SK-N-SH (cell line): ENCODE measurements around the gene ZFHX3. TPM values are rescaled to one million over a fixed set of nuclear protein-coding genes. Genes with fewer than 3 reads are reported as not detected.

Experiments
- CTCF ChIA-PET: fragments of 300-600, 350-600 bp; formaldehyde crosslinking; extraction: SDS; loops from one replicate; lab custom pipeline; 2021; lab: Yijun Ruan, JAX
- POLR2A ChIA-PET: fragments of 350-600 bp; sonication (Branson Sonifier 250); formaldehyde crosslinking; extraction: SDS; loops from one replicate; lab custom pipeline; 2020; ENCODE audit warnings: antibody characterized with exemption, inconsistent platforms; lab: Yijun Ruan, JAX
- DNase-seq: peaks from one replicate; pipeline ENCODE4 v3.0.0; 2012
- H2AFZ ChIP-seq: fragments of 200-600 bp; sonication (generic); 2 replicates; pipeline ENCODE4 v1.8.1; 2016; ENCODE audit warnings: antibody characterized with exemption, mild to moderate bottlenecking, low read depth
- H3F3A ChIP-seq: fragments of 200-600 bp; sonication (generic); replicated peaks from 2 replicates; pipeline ENCODE3; 2016; ENCODE audit warnings: antibody characterized with exemption, mild to moderate bottlenecking; ENCODE audit not compliant: insufficient read depth
- H3K27ac ChIP-seq, 2 experiments: fragments of 200-500 bp in 1 of 2; fragments of 200-600 bp in 1 of 2; sonication (Bioruptor generic) in 1 of 2; sonication (generic), shearing (Covaris generic) in 1 of 2; 2 replicates each; pipeline versions ENCODE4 v1.5.1 to v1.6.1; 2014 to 2016; ENCODE audit warnings: low read depth in 2 of 2, inconsistent platforms in 1 of 2, low read length in 1 of 2, mild to moderate bottlenecking in 1 of 2, mixed read lengths in 1 of 2
- H3K27me3 ChIP-seq: fragments of 200-600 bp; sonication (generic), shearing (Covaris generic); 2 replicates; pipeline ENCODE4 v1.6.1; 2016; ENCODE audit warnings: mixed run types; ENCODE audit not compliant: insufficient read depth
- H3K36me3 ChIP-seq, 2 experiments: fragments of 200-500 bp in 1 of 2; fragments of 200-600 bp in 1 of 2; sonication (Bioruptor generic) in 1 of 2; sonication (generic) in 1 of 2; replicated peaks in 1 of 2; 2 replicates each; pipeline versions ENCODE3 to v1.5.1; 2014 to 2016; ENCODE audit warnings: low read length in 1 of 2, mild to moderate bottlenecking in 1 of 2; ENCODE audit not compliant: insufficient read depth in 2 of 2, control insufficient read depth in 1 of 2
- H3K4me1 ChIP-seq, 2 experiments: fragments of 200-500 bp in 1 of 2; fragments of 200-600 bp in 1 of 2; sonication (Bioruptor generic) in 1 of 2; sonication (generic), shearing (Covaris generic) in 1 of 2; 2 replicates each; pipeline versions ENCODE4 v1.5.1 to v1.6.1; 2014 to 2016; ENCODE audit warnings: low read depth in 1 of 2, low read length in 1 of 2, mixed run types in 1 of 2; ENCODE audit not compliant: insufficient read depth in 2 of 2, control insufficient read depth in 1 of 2
- H3K4me2 ChIP-seq: fragments of 200-600 bp; sonication (generic), shearing (Covaris generic); 2 replicates; pipeline ENCODE4 v1.6.1; 2017; ENCODE audit warnings: mixed run types
- H3K4me3 ChIP-seq, 2 experiments: fragments of 200-500 bp in 1 of 2; fragments of 200-600 bp in 1 of 2; sonication (Bioruptor generic) in 1 of 2; sonication (generic), shearing (Covaris generic) in 1 of 2; 2 replicates each; pipeline versions ENCODE4 v1.5.1 to v1.8.1; 2014 to 2016; ENCODE audit warnings: low read depth in 2 of 2, inconsistent platforms in 1 of 2, low read length in 1 of 2, mild to moderate bottlenecking in 1 of 2, mixed read lengths in 1 of 2, moderate library complexity in 1 of 2
- H3K79me2 ChIP-seq: fragments of 200-600 bp; sonication (generic); 2 replicates; pipeline ENCODE4 v1.8.1; 2017; ENCODE audit warnings: mild to moderate bottlenecking; ENCODE audit not compliant: insufficient read depth
- H3K9ac ChIP-seq: fragments of 200-600 bp; sonication (generic); 2 replicates; pipeline ENCODE4 v1.6.1; 2017; ENCODE audit warnings: mixed run types
- H3K9me2 ChIP-seq: fragments of 200-600 bp; sonication (generic); 2 replicates; pipeline ENCODE4 v1.6.1; 2017; ENCODE audit warnings: mixed run types
- H3K9me3 ChIP-seq: fragments of 200-600 bp; sonication (generic); 2 replicates; pipeline ENCODE4 v1.6.1; 2017; ENCODE audit warnings: mixed run types, mild to moderate bottlenecking, moderate library complexity
- H4K20me1 ChIP-seq: fragments of 200-600 bp; sonication (generic); 2 replicates; pipeline ENCODE4 v1.6.1; 2017; ENCODE audit warnings: mild to moderate bottlenecking, mixed run types; ENCODE audit not compliant: insufficient read depth
- CHD2 ChIP-seq: fragments of 150-350 bp; IDR thresholded peaks from 2 replicates; pipeline ENCODE4 v1.6.1; 2018; ENCODE audit warnings: low read length; ENCODE audit not compliant: partially characterized antibody
- ELF1 ChIP-seq: IDR thresholded peaks from 2 replicates; pipeline ENCODE4 v1.4.0; 2012
- EP300 ChIP-seq, 2 experiments: IDR thresholded peaks; 2 replicates each; pipeline versions ENCODE4 v1.4.0 to v1.6.1; 2012; ENCODE audit warnings: borderline replicate concordance in 1 of 2, low read depth in 1 of 2, low read length in 1 of 2
- FOXJ3 ChIP-seq: sonication (generic); formaldehyde crosslinking; IDR thresholded peaks from 2 replicates; pipeline ENCODE4 v1.5.1; 2020; ENCODE audit warnings: mild to moderate bottlenecking, missing genetic modification reagents
- FOXM1 ChIP-seq: IDR thresholded peaks from 2 replicates; pipeline ENCODE4 v1.4.0; 2012; ENCODE audit warnings: low read depth, mild to moderate bottlenecking
- GATA2 ChIP-seq: sonication (generic); formaldehyde crosslinking; IDR thresholded peaks from 2 replicates; pipeline ENCODE4 v1.5.0; 2020; ENCODE audit warnings: mild to moderate bottlenecking, missing genetic modification reagents
- JUND ChIP-seq: IDR thresholded peaks from 2 replicates; pipeline ENCODE4 v1.4.0; 2012
- MEF2A ChIP-seq: IDR thresholded peaks from 2 replicates; pipeline ENCODE4 v1.4.0; 2012; ENCODE audit warnings: low read depth, borderline replicate concordance
- MXI1 ChIP-seq: IDR thresholded peaks from 2 replicates; pipeline ENCODE4 v1.6.1; 2012; ENCODE audit warnings: mild to moderate bottlenecking, low read depth, low read length, improper control_type of control experiment
- POLR2AphosphoS5 ChIP-seq: IDR thresholded peaks from 2 replicates; pipeline ENCODE4 v1.6.1; 2012; ENCODE audit warnings: low read depth, low read length
- RAD21 ChIP-seq: IDR thresholded peaks from 2 replicates; pipeline ENCODE4 v1.6.1; 2012; ENCODE audit warnings: mild to moderate bottlenecking, low read length
- RCOR1 ChIP-seq: fragments of 150-350 bp; IDR thresholded peaks from 2 replicates; pipeline ENCODE4 v1.6.1; 2017; ENCODE audit warnings: antibody characterized with exemption, low read length
- RFX5 ChIP-seq: IDR thresholded peaks from 2 replicates; pipeline ENCODE4 v1.6.1; 2012; ENCODE audit warnings: mild to moderate bottlenecking, improper control_type of control experiment, low read length
- SMC3 ChIP-seq: IDR thresholded peaks from 2 replicates; pipeline ENCODE4 v1.6.1; 2012; ENCODE audit warnings: low read depth, low read length, improper control_type of control experiment
- YY1 ChIP-seq: IDR thresholded peaks from 2 replicates; pipeline ENCODE4 v1.4.0; 2012; ENCODE audit warnings: low read depth, mild to moderate bottlenecking
- WGBS: methylation state at CpG from one replicate; pipeline ENCODE4 v1.1.6; 2017; ENCODE audit warnings: low lambda C conversion rate; 5-methylcytosine and 5-hydroxymethylcytosine counted together
- polyA plus RNA-seq, 3 experiments: library from polyadenylated mRNA; depleted of rRNA; stranded (reverse); fragments of >200 nt; gene quantifications; 2 replicates each; pipeline ENCODE4 v1.2.3, GENCODE V29; 2012
- TF ChIP-seq, protein P1 (sequence below): IDR thresholded peaks from 2 replicates; pipeline ENCODE4 v1.4.0; 2012; ENCODE audit warnings: low read depth, borderline replicate concordance
- TF ChIP-seq, protein P2 (sequence below): IDR thresholded peaks from 2 replicates; pipeline ENCODE4 v1.4.0; 2012; ENCODE audit warnings: low read depth

Gene ZFHX3
- polyA plus RNA-seq, 1 of the 3 experiments (the other 2 are of a cell fraction) = 2.0 TPM

DNA sequence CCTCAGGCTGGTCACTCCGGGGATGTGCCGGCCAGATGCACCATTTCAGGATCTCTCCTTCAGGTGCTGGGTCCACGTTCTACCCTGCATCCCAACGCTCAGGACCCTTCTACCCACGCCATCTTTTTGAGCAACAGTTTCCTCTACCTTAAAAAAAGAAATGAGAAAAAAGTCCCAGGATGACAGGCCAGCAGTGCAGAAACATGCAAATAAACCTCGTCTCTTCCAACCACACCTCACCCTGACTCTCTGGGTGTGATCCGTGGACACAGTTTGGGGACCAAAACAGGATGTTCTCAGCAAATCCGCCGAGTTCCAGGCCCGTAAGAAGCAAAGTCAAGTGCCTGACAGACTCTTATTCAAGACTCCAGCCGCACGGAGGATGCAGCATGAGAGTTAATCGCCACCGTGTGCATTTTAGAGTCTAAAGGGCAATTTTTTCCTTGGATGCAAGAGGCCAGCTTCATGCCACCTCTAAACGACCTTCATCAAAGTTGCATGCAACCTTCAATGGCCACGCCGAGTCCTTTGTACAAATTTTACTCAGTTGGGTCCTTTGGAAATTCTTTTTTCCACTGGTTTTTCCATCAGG is 99.6 kb downstream of the ZFHX3 start:
- Histone ChIP-seq H3K4me3 (no peak overlapping the region), H3K79me2 (peaks cover 78% of the 10 kb centered on the region), H3K36me3 (peaks cover 24 to 30% of the 10 kb centered on the region in 2 experiments), H3K27ac (peak overlapping the region in 1 of 2 experiments; percentile 93; a peak in 2 of 4 replicates), H3K4me2 (no peak overlapping the region), H3K4me1 (peaks cover 15 to 56% of the 10 kb centered on the region in 2 experiments), H3K9me2 (no peaks in the 10 kb centered on the region), H3F3A (peaks cover 12% of the 10 kb centered on the region), H3K9me3 (no peaks in the 10 kb centered on the region), H3K9ac (no peak overlapping the region), H3K27me3 (no peaks in the 10 kb centered on the region), H2AFZ (no peak overlapping the region), H4K20me1 (peaks cover 49% of the 10 kb centered on the region)
- no peak for DNase-seq
- POLR2A ChIA-PET = interaction anchor here (1.1 to 2.0 kb wide), 2 partner anchors 13 to 27 kb away, joined by 5 read pairs; no protein-coding TSS in a partner anchor
- TF ChIP-seq MXI1 (no peak), YY1 (no peak)
- 94% methylated on average over 17 of the region's 17 CpGs for WGBS
- CTCF ChIA-PET = interaction anchor here (1.9 to 2.5 kb wide), 3 partner anchors 9 to 116 kb away, joined by 5 to 10 read pairs (median 6); no protein-coding TSS in a partner anchor

DNA sequence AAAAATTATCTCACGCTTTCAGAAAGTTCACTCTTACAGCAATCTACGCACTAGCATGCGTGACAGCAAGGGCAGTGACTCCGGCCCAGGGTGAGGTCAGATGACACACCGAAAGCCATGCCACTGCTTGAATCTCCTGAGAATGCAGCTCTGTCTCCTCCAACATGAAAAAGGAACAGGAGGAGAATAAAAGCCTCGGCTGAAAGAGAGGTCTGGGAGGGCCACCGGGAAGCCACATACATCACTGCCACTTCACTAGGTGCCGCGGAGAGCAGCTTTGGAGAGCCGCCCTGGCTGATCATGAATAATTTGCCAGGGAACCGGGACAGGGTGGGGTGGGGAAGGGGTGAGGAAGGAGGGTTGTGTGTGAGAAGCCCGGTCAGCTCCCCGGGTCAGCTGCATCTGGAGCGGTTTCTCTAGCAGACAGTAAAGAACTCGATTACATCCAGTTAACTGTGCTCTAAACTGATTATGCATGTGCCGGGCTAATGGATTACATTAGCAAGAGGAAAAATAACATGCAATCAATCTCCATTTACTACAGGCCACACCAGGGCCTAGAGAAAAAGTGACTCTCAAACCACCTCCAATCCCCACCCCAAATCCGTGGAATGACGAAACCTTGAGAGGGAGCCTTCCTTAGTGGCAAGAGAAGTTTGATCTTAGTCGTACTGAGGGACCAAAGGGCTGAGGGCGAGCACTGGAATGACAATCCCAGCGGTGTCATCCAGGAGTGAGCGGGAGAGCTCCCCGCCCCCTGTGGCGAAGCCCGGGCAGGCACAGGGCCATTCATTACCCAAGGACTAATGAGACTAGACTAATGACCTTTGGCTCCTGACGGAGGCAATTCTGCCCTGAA is 100.3 kb downstream of the ZFHX3 start:
- DNase-seq = peak; percentile 90
- peaks cover 24 to 33% of the 10 kb centered on the region in 2 experiments for H3K36me3 ChIP-seq
- peaks cover 85% of the 10 kb centered on the region for H3K79me2 ChIP-seq
- no peak overlapping the region for H3K4me3 ChIP-seq
- ChIA-PET POLR2A (interaction anchor here (1.0 to 2.0 kb wide), 3 partner anchors 9 to 26 kb away, joined by 3 to 5 read pairs (median 5); no protein-coding TSS in a partner anchor), CTCF (interaction anchor here (0.7 to 2.5 kb wide), 6 partner anchors 8 to 931 kb away, joined by 3 to 10 read pairs (median 4); no protein-coding TSS in a partner anchor)
- no peak overlapping the region for H3K9ac ChIP-seq
- peaks cover 14 to 48% of the 10 kb centered on the region in 2 experiments; a peak in 3 of 4 replicates for H3K4me1 ChIP-seq
- H3K27me3 ChIP-seq = no peaks in the 10 kb centered on the region
- TF ChIP-seq FOXJ3 (CRISPR knock-in tag) = peak; percentile 30; the same call in 1 of the 2 replicates
- 0 out of 2 replicates have a peak, but pooled peaks have one; percentile 20 for TF ChIP-seq MXI1
- TF ChIP-seq, protein P1, sequence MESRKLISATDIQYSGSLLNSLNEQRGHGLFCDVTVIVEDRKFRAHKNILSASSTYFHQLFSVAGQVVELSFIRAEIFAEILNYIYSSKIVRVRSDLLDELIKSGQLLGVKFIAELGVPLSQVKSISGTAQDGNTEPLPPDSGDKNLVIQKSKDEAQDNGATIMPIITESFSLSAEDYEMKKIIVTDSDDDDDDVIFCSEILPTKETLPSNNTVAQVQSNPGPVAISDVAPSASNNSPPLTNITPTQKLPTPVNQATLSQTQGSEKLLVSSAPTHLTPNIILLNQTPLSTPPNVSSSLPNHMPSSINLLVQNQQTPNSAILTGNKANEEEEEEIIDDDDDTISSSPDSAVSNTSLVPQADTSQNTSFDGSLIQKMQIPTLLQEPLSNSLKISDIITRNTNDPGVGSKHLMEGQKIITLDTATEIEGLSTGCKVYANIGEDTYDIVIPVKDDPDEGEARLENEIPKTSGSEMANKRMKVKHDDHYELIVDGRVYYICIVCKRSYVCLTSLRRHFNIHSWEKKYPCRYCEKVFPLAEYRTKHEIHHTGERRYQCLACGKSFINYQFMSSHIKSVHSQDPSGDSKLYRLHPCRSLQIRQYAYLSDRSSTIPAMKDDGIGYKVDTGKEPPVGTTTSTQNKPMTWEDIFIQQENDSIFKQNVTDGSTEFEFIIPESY = no peak
- no peak for TF ChIP-seq SMC3
- TF ChIP-seq RFX5 = 0 out of 2 replicates have a peak, but pooled peaks have one; percentile 38
- TF ChIP-seq JUND = no peak
- TF ChIP-seq EP300 (IDR thresholded peaks at IDR 0.05; ENCODE audit: borderline replicate concordance in 1 of 2, low read depth in 1 of 2, low read length in 1 of 2) = peak in 1 of 2 experiments; percentile 82; a peak in 2 of 4 replicates
- TF ChIP-seq RAD21 = peak; percentile 32
- peak; percentile 79 for TF ChIP-seq RCOR1
- TF ChIP-seq MEF2A = no peak
- no peak for TF ChIP-seq FOXM1
- peak; percentile 74 for TF ChIP-seq CHD2
- peak; percentile 56; the same call in 1 of the 2 replicates for TF ChIP-seq GATA2 (CRISPR knock-in tag)
- no peak for TF ChIP-seq ELF1
- TF ChIP-seq POLR2AphosphoS5 = no peak
- TF ChIP-seq, protein P2, sequence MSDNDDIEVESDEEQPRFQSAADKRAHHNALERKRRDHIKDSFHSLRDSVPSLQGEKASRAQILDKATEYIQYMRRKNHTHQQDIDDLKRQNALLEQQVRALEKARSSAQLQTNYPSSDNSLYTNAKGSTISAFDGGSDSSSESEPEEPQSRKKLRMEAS = no peak
- H3F3A ChIP-seq = peaks cover 7% of the 10 kb centered on the region
- peak overlapping the region in 1 of 2 experiments; percentile 94; a peak in 2 of 4 replicates for H3K27ac ChIP-seq
- H3K4me2 ChIP-seq = 0 out of 2 replicates have a peak overlapping the region, but pooled peaks have one; percentile 24
- no peaks in the 10 kb centered on the region for H3K9me2 ChIP-seq
- H3K9me3 ChIP-seq = no peaks in the 10 kb centered on the region
- WGBS = 61% methylated on average over 25 of the region's 26 CpGs
- no peak overlapping the region for H2AFZ ChIP-seq
- peaks cover 52% of the 10 kb centered on the region for H4K20me1 ChIP-seq
